GM19452 (cell line): Measurements from ENCODE around the gene MAP6.

Experiments used
- ATAC-seq: cut with Tn5 transposase; IDR thresholded peaks from one replicate; pipeline ENCODE4 v1.9.1; 2021; ENCODE audit not compliant: unreplicated experiment

MAP6 gene

DNA sequence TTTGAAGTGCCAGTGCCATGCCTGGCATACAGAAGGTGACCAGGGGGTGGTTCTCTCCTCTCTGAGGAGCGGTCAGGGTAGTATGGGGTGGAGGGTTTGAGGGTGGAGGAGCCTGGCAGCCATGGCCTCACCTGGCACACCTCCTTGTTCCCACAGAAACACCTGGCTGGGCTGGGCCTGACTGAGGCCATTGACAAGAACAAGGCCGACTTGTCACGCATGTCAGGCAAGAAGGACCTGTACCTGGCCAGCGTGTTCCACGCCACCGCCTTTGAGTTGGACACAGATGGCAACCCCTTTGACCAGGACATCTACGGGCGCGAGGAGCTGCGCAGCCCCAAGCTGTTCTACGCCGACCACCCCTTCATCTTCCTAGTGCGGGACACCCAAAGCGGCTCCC, 97.2 kb downstream of the MAP6 start:
- no peak for ATAC-seq

DNA sequence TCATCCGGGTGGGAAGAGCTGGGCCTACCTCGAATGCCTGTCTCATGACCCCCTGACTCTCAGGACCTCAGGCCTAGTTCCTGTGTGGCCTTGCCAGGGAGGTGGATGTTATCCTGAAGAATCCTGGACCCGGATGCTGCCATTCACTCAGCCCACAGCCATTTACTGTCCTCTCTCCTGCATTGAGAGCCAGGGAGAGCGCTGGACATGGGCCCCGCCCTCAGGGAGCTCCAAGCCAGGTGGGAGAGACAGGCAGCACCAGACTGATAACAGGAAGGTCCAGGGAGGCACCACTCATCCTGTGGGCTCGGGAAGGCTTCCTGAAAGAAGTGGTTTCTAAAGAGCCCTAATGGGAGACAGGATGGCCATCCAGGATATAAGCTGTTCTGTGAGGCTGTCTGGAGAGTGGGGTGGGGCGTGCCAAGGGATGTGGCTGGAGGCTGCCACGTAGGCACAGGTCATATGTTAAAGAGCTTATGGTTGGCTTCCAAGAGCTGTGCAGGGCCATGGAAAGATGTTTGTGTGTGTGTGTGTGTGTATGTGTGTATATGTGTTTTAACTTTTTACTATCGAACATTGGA, 98.2 kb downstream of the MAP6 start:
- ATAC-seq, result no peak

GRCh38 chr11:75568616-75569219, 100.1 kb downstream of the MAP6 start:
- no peak for ATAC-seq

- ATAC-seq, result no peak
Observed at GRCh38 chr11:75567971-75568370, 100.9 kb downstream of the MAP6 start.

- no peak for ATAC-seq
Observed at GRCh38 chr11:75566763-75567279, 102.0 kb downstream of the MAP6 start.

GRCh38 chr11:75565916-75566762, 102.7 kb downstream of the MAP6 start:
- no peak for ATAC-seq

GRCh38 chr11:75565221-75565814, 103.5 kb downstream of the MAP6 start:
- ATAC-seq, result no peak

DNA sequence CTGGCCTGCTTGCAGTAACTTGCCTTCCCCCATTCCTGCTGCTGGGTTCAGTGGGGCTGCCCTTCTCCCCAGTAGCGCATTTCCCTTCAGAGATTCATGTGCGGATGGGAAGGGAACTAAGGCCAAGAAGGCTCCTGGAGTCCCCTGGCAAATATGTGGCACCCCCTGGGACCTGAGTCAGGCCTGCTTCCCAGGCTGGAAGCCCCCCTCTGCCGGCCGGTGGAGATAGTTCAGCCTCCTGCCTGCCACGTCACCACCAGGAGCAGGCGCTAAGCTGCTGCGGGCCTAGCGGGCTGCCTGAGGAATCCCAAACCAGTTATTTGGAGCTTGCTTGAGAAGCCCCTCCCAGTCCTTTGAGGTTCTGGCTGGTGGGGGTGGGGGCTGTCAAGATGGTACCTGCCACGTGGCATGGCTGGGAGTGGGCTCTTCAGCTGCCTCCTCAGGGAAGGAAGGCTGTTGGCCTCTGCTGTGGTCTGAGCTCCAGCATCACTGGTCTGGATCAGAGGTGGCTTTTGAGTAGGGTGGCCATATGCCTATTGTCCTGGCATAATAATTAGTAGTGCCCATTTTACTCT, 104.8 kb downstream of the MAP6 start:
- no peak for ATAC-seq

- no peak for ATAC-seq
Observed at GRCh38 chr11:75563501-75563977, 105.3 kb downstream of the MAP6 start.

GRCh38 chr11:75562836-75563484, 105.9 kb downstream of the MAP6 start:
- no peak for ATAC-seq

DNA sequence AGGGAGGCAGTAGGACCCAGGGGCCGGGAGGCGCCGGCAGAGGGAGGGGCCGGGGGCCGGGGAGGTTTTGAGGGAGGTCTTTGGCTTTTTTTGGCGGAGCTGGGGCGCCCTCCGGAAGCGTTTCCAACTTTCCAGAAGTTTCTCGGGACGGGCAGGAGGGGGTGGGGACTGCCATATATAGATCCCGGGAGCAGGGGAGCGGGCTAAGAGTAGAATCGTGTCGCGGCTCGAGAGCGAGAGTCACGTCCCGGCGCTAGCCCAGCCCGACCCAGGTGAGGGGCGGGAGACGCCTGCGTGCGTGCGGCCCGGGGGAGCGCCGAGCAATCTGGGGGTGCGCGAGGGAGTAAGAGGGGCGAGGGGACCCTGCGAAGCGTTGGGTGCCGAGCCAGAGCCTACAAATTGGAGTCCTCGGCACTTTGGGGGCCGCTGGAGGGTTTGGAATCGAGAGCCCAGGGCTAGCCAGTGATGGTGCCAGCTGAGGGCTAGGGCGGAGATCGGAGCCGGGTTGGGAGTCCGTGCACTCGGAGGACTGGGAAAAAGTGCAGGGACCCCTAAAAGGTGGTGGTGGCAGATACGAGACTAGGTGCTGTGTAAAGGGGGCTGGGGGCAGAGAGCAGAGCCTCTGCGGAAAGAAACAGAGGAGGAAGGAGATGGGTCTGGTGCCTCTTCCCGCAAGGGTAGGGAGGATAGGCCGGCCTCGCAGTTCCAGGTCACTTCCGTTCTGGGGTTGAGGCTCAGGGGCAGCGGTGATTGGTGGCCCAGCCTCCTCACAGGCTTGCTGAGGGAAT, 106.6 kb downstream of the MAP6 start, which contains the start of gene SERPINH1:
SERPINH1 (plus strand) TSS at position 206 of the 788 bp plus-strand sequence. CDS start 4,097 bp downstream, outside the sequence.
- peak; percentile 64 for ATAC-seq

- no peak for ATAC-seq
Observed at GRCh38 chr11:75561426-75562047, 107.3 kb downstream of the MAP6 start.

- ATAC-seq, result no peak
Observed at GRCh38 chr11:75560644-75561043, 108.2 kb downstream of the MAP6 start.

DNA sequence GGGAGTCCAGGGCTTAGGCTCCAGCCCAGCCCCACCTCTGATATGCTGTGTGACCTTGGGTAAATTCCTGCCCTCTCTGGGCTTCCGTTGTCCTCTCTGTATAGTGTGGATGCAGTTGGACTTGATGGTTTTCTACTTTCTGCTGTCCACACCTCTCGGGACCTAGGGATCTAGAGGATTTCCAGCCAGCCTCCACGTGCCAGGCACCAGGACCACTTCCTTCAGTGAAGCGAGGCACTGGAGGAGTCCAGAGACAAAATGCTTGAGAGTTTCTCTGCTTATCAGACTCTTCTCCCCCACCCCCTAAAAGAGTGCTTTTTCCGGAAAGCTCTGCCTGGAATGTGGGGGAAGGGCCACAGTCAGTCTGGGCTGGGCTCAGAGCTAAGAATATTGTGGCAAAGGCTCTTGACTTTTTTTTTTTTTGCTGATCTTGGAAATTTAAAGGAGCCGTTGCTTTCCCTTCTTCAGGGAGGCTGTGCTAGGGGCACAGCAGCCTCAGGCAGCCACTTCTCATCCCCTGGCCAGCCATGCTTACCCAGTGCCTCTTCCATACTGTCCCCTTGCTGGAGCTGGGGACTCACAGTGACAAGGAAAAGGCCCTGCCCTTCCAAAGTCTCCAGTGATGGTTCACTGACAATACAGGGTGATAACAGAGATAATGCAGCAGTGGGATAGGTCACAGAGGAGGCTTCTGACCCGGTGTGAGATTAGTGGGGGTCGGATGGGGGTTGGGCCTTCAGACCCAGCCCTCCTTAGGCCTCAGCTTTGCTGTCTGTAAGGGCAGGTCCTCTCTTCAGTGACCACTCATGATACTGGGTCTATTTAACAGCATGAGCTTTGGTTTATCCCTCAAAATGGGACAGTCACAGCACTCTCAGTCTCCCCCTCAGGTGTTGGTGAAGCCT, 109.6 kb downstream of the MAP6 start:
- ATAC-seq, result no peak

GRCh38 chr11:75557666-75558494, 111.0 kb downstream of the MAP6 start:
- ATAC-seq, result no peak

- ATAC-seq, result no peak
Observed at GRCh38 chr11:75556275-75556674, 112.6 kb downstream of the MAP6 start.

DNA sequence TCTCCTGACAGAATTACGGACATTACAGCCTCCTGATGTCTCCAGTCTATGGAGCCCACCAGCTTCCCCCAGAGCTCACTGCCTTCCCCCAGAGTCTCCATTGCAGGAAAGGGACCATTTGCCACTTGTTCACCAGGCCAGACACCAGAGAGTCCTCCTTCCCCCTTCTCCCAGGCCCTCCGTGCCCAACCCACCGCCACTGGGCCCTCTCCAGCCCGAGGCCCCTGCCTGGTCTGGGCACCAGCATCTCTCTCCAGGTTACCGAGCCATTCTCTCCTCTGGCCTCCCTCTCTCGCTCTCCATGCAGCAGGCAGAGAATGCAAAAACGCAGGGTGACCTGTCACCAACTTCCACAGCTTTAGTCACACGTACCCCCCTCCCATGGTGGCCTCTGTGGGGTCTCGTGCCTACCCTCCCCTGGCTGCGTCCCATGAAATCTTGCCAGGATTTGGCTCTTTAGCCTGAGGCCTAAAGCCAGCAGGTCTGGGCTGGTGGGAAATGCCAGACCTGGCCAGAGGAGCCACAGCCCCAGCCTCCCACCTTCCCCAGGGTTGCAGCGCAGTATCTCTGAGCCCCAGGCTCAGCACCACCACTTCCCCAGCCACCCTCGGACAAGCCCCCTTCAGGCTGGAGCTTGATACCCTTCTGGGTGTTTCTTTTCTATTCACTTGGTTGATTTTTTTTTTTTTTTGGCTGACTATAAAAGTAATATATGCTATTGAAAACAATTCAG, 113.6 kb downstream of the MAP6 start:
- ATAC-seq, result no peak
